NT2/D1 (cell line): ENCODE data around the gene PPM1F.

Source experiments
- SUZ12 ChIP-seq: IDR thresholded peaks from 2 replicates; pipeline ENCODE4 v1.6.1; 2011; ENCODE audit not compliant: insufficient read length, insufficient read depth; ENCODE audit errors: extremely low read depth
- YY1 ChIP-seq: IDR thresholded peaks from 2 replicates; pipeline ENCODE4 v1.6.1; 2011; ENCODE audit not compliant: insufficient read length, insufficient read depth
- ZNF274 ChIP-seq: IDR thresholded peaks from 2 replicates; pipeline ENCODE4 v1.6.1; 2011; ENCODE audit warnings: mild to moderate bottlenecking, low read depth, low read length

DNA sequence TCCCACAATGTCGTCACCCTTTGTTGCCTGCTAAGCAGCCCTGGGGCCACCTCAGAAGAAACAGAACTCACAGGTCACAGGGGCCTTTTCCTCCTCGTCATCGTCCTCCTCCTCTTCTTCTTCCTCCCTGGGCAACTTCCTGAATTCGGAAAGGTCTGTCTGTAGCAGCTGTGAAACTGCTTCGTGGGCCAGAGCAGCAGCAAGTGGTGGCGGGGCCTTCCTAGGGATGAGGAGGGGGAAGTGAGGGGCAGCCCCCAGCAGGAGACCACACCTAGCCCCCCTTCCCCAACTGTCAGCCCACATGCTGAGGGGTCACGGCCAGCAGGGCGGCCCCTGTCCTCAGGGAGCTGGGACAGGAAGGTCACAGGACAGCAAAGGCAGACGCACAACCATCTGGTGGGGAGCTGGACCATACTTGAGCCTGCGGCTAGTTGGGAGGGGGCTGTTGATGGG, 13.2 kb downstream of the PPM1F start:
- TF ChIP-seq YY1 (no peak), ZNF274 (no peak), SUZ12 (no peak)
